Erythroblast (primary cell): ENCODE results near the gene C15orf39.

Experiments
- GATA1 ChIP-seq: IDR thresholded peaks from 2 replicates; pipeline ENCODE4 v1.6.1; 2011; ENCODE audit warnings: low read depth, mild to moderate bottlenecking, control low read depth, low read length, moderate library complexity
- POLR2A ChIP-seq: IDR thresholded peaks from 2 replicates; pipeline ENCODE4 v1.6.1; 2011; ENCODE audit warnings: mild to moderate bottlenecking, low read length

- TF ChIP-seq POLR2A (no peak), GATA1 (no peak)
These were observed 27.0 kb upstream of the C15orf39 start for GRCh38 chr15:75174729-75175128.
